Suppressor macrophage (primary cell): ENCODE measurements around the gene NEURL1.
A peak's percentile ranks its signal among the peaks of the same experiment; 100 is the strongest.

Experiments
- DNase-seq, 4 experiments: peaks; one replicate each; pipeline ENCODE4 v3.0.0-alpha.2; 2020 to 2022

NEURL1 gene

DNA sequence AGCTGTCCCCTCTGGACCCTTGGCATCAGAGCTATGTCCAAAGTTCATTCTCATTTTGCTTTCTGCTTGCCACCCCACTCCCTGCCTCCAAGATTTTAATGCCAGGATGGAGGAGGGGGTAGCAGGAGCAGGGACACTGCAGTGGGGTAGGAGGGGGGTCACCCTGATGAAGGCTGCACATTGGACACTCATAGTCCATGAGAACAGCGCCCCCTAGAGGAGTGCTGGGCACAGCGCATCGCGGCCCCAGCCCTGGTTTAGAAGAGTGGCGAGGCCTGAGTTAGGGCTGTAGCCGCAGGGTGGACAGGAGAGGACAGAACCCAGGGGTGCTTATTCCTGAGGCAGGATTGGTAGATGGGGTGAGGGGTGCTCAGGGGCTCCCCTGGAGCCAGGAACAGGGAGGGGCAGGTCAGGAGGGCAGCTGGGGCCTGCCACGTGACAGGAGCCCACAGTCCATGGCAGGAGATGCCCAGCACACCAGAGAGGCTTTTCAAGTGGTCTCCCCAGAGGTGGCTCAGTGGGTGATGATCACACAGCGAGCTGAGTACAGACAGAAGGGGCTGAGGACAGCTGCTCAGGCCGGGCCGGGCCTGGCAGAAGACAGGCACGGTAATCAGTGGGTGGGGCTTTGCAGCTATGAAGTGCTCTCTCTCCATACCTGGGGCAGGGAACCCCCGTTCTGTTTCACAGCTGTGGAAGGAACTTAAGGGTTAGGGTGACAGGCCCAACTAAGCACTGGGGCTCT lies 71.4 kb downstream of the NEURL1 start:
- peak; percentile 36 to 65 (median 56) for DNase-seq

- no peak for DNase-seq
Measured at GRCh38 chr10:103566536-103566935, 73.0 kb downstream of the NEURL1 start.

- DNase-seq: no peak
Measured at GRCh38 chr10:103568505-103568904, 75.0 kb downstream of the NEURL1 start.

DNA sequence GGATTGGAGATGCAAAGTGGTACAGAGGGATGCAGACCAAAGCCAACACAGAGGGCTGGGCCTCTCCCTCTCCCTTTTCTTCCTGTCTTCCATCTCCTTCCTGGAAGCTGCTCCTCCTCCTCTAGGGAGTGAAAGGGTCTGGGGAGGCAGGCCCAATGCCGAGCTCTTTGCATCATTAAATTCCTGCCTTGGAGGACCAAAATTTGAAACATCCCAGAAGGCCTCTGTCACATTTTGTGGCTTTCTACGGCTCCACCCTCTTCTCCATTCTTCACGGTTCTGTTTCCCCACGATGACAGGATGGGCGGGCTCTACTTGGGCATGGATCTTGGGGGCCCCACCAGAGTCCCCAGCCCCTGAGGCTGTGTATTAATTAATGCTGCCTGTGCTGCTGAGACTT lies 76.4 kb downstream of the NEURL1 start:
- DNase-seq: no peak

- DNase-seq: no peak
Measured at GRCh38 chr10:103570844-103571655, 77.5 kb downstream of the NEURL1 start.

DNA sequence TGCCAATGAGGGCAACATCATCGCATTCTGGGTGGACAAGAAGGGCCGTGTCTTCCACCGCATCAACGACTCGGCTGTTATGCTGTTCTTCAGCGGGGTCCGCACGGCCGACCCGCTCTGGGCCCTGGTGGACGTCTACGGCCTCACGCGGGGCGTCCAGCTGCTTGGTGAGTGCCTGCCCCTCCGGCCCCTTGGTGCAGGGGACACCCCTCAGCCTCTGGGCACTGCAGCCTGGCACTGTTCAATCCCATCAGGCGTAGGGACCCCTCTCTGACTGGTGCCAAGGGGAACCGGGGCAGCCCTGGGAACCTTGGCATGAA lies 78.1 kb downstream of the NEURL1 start:
- no peak for DNase-seq

DNA sequence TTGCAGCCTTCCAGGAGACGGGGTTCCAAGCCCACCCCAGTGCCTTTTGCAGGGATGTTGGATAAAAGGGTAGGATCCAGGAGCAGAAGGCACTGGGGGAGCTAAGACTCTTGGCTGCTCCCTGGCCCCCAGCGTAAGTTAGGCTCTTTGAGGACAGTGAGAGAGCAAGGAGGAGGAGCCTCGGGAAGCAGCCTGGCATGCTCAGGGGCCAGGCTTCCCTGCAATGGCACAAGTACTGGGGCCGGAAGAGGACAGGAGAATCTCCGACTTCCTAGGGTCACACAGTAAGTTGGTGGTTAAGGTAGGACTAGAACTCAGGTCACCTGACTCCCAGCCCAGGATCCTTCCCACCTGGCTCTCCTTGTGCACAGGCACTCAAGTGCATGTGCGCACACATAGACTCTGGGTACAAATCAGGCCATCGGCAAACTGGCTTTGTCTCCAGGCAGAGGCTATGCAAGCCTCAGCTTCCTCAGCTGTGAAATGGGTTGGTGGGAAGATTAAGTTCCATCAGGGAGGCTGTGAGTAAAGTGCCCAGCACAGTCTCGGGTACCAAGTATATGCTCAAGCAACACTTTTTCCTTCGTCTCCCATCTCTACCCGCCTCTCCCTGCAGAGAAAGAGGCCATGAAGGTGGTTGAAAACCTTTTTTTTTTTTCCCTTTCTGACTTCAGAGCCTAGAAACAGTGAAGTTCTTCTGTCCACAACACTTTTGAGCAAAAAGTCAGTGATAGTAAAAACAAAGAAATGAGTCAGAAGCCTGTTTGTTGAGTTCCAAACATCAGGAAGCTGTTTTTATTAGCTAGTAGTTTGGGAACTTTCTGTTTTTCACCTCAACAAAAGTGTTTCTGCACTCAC lies 79.1 kb downstream of the NEURL1 start:
- DNase-seq: no peak

GRCh38 chr10:103573205-103573487 lies 79.6 kb downstream of the NEURL1 start:
- no peak for DNase-seq

DNA sequence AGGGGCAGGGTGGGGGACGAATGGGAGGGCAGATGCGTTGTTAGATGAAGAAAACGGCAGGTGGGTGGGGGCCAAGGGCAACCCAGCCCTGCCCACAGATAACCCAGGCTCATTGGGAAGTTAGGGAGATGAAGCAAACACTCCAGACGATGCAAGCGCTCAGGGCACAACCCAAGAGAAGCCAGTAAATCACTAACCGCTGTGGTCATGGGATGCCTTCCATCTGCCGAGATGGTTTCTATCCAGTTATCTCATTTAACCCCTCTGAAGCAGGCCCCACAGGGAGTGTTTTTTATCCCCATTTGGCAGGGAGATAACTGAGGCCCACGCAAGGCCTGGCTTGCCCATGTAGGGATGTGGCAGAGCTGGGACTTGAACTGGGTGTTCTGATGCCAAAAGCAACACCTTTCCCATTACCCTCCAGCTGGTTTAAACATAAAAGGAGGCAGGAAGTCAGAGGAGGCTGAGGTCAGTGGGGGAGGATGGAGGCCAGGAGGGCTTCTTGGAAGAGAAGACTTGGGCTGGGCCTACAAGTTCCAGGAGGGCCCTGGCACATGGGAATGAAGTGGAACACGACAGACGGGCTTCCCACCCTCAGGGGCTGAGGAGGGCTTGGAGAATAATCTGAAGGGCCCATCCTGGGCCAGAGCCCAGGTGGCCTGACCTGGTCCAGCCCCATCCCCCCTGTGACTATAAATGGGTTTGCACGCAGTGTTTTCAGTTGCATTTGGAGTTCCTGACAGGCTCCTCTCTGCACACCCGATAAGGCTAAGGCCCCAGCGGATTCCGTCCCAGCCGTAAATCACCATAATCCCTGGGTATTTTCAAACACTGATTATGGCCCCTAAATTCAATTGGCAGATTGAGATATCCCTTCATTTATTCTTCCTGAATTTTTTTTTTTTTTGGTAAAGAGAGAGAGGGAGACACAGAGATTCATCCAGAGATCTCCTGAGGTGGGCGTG lies 80.9 kb downstream of the NEURL1 start:
- DNase-seq: no peak

GRCh38 chr10:103575416-103576075 lies 82.0 kb downstream of the NEURL1 start:
- no peak for DNase-seq

- no peak for DNase-seq
Measured at GRCh38 chr10:103576076-103576471, 82.6 kb downstream of the NEURL1 start.

DNA sequence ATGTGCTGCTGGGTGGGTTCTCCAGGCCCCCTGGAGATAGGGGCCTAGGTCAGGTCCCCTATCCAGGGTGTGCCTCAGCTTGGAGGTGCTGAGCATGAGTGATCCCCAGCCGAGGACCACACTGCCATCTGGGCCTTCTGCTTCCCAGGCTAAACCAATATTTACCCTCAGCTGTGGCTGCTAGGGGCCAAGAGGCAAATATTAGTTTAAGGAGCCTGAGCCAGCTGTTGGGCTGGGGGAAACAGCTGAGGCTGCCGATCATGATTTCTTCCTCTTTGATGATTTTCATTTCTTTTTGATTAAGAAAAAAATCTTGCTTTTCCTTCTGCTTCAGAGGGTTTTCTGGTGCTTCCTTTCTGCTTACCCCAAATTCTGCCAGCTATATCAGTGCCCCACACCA lies 83.4 kb downstream of the NEURL1 start:
- no peak for DNase-seq

DNA sequence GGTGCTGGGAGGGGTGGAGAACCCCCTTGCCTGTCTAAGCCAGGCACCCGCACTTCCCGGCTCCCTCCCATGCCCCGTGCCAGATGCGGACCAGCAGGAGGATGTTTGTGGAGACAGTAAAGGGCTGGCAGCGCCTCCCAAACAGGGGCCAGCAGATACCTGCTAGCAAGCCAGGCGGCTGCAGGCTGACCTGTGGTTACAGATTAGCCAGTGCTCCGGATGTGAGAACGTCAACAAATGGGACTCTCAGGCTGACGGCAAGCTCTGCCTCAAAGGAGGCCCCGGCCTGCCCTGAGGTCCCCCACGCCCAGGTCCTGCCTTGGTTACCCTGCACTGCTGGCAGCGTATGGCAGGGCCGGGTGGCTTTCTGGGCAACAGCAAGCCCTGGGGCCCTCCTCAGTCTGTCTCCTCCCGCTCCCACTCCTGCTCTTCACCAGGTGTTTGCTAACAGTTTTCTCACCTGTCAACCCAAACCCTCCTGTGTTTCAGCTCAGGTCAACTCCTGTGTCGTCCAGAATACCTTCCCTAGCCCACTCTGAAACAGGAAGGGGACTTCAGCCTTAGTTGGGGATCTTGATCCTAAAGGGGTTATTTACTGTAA lies 85.4 kb downstream of the NEURL1 start:
- no peak for DNase-seq

DNA sequence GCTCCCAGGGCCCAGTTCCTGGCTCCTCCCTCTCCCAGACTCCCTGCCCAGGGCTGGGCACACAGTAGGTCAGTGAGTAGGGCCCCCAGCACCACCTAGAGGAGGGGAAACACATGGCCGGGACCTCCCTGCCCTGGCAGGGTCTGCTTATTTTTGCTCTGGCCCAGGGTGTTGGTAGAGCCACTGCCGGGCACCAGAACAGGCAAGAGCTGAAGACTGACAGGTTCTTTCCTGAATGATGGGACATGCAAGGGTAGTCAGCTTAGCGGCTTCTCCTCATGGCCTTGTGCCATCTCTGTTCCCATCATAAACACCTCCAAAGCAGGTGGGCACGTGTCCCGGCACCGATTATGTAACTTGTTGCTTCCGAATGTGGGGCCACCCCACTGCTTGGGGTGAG lies 86.5 kb downstream of the NEURL1 start:
- no peak for DNase-seq

- no peak for DNase-seq
Measured at GRCh38 chr10:103580430-103580829, 86.9 kb downstream of the NEURL1 start.

GRCh38 chr10:103581499-103581898 lies 88.0 kb downstream of the NEURL1 start:
- no peak for DNase-seq

DNA sequence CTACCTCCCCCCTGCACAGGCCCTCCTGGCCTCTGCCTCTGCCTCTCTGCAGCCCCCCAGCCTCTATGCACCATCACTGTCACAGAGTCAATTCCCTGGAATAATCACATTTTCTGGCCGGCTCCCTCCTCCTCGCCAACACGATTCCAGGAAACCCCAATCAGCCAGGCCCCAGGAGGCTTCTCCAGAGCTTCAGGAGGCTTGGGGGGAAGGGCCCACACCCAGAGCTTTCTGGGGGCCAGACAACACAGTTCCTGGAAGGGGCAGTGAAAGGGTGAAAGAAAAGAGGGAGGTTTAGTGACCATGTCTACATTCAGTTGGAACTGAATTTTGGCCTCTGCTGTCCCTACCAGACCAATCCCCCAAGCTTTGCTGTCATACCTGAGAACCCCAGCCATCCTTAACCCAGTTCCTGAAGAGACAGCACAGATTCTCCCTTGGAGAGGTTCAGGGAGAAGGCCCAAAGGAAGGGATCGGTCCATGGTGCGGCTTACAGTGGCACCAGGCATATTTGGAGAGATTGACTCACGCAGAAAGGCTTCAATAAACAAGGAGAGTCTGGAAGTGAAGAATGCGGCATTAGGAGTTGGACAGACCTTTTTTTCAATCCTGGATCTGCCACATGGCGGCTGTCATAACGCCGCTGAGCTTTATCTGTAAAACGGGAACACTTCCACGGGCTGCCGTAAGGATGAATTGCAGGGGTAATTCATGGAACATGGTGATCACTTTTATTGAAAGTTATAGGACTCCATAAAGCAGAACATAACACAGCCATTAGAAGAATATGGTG lies 89.0 kb downstream of the NEURL1 start:
- no peak for DNase-seq

- DNase-seq: no peak
Measured at GRCh38 chr10:103583871-103584215, 90.3 kb downstream of the NEURL1 start.

DNA sequence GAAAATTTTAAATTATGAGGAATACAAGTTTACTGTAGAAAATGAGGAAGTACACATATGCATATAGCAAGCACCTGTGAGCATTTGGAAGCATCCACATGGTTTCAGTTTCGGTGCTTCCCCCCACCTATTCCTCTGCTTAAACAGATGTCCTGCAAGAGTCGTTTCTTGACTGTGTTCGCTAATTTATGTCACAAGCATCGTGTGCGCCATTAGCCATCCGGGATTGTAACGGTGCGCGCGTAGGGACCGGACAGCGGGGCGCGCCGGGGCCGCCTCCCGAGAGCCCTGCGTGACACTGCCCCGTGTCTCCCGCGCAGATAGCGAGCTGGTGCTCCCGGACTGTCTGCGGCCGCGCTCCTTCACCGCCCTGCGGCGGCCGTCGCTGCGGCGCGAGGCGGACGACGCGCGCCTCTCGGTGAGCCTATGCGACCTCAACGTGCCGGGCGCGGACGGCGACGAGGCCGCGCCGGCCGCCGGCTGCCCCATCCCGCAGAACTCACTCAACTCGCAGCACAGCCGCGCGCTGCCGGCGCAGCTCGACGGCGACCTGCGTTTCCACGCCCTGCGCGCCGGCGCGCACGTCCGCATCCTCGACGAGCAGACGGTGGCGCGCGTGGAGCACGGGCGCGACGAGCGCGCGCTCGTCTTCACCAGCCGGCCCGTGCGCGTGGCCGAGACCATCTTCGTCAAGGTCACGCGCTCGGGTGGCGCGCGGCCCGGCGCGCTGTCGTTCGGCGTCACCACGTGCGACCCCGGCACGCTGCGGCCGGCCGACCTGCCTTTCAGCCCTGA lies 90.9 kb downstream of the NEURL1 start:
- peak; percentile 65 to 87 (median 74) for DNase-seq

- DNase-seq: no peak
Measured at GRCh38 chr10:103585011-103585405, 91.5 kb downstream of the NEURL1 start.
